PC-3 (cell line): ENCODE measurements around the gene RMDN3. TPM values are rescaled to one million over a fixed set of nuclear protein-coding genes. Genes with fewer than 3 reads are reported as not detected.

Source experiments
- ATAC-seq: fragments of 200-7000 bp; cut with Tn5 transposase; 2 replicates; pipeline ENCODE4 v1.9.1; 2020; ENCODE audit warnings: mild to moderate bottlenecking, moderate library complexity
- BruUV-seq: library from RNA; stranded (reverse); fragments of 400-500 nt; replicated peaks from 2 replicates; lab custom pipeline; 2021; lab: Mats Ljungman, UMichigan
- CTCF ChIA-PET: fragments of 300-600 bp; sonication (Branson Sonifier 250); formaldehyde crosslinking; loops from one replicate; lab custom pipeline; 2022; ENCODE audit warnings: antibody characterized with exemption; lab: Charles Lee
- POLR2A ChIA-PET: fragments of 300-600 bp; sonication (Branson Sonifier 250); formaldehyde crosslinking; loops from one replicate; lab custom pipeline; 2022; ENCODE audit warnings: antibody characterized with exemption; ENCODE audit not compliant: unreplicated experiment; lab: Charles Lee
- DNase-seq: peaks from one replicate; pipeline ENCODE4 v3.0.0-alpha.2; 2015
- H2AFZ ChIP-seq: fragments of 300-600 bp; sonication (generic); 2 replicates; pipeline ENCODE4 v1.6.0; 2016; ENCODE audit warnings: antibody characterized with exemption, low read length
- H3F3A ChIP-seq: fragments of 300-600 bp; sonication (generic); one replicate; pipeline ENCODE4 v1.6.0; 2017; ENCODE audit warnings: antibody characterized with exemption, low read length, control low read depth, mild to moderate bottlenecking; ENCODE audit not compliant: unreplicated experiment
- H3K27ac ChIP-seq: fragments of 300-600 bp; sonication (generic); 2 replicates; pipeline ENCODE4 v1.5.1; 2016; ENCODE audit warnings: mild to moderate bottlenecking, low read length
- H3K27me3 ChIP-seq: fragments of 300-600 bp; sonication (generic); 2 replicates; pipeline ENCODE4 v1.6.1; 2016; ENCODE audit warnings: low read length, mixed read lengths
- H3K36me3 ChIP-seq: fragments of 300-600 bp; sonication (generic); 2 replicates; pipeline ENCODE4 v1.6.1; 2016; ENCODE audit warnings: low read depth, mixed run types, low read length, mixed read lengths
- H3K4me1 ChIP-seq: fragments of 300-600 bp; sonication (generic); 2 replicates; pipeline ENCODE4 v1.5.1; 2016; ENCODE audit warnings: low read length; ENCODE audit not compliant: insufficient read depth
- H3K4me2 ChIP-seq: fragments of 300-600 bp; sonication (generic); 2 replicates; pipeline ENCODE4 v1.6.0; 2016; ENCODE audit warnings: low read length
- H3K4me3 ChIP-seq: fragments of 300-600 bp; sonication (generic); 2 replicates; pipeline ENCODE4 v1.5.1; 2016; ENCODE audit warnings: mild to moderate bottlenecking, low read length, mixed read lengths
- H3K79me2 ChIP-seq: fragments of 300-600 bp; sonication (generic); 2 replicates; pipeline ENCODE4 v1.6.1; 2017; ENCODE audit warnings: low read length, mixed read lengths
- H3K9ac ChIP-seq: fragments of 300-600 bp; sonication (generic); 2 replicates; pipeline ENCODE4 v1.6.0; 2016; ENCODE audit warnings: mild to moderate bottlenecking, low read length
- H3K9me2 ChIP-seq: fragments of 300-600 bp; sonication (generic); replicated peaks from 2 replicates; pipeline ENCODE4 v1.6.1; 2016; ENCODE audit warnings: mixed run types, low read length, mixed read lengths
- H3K9me3 ChIP-seq: fragments of 300-600 bp; sonication (generic); 2 replicates; pipeline ENCODE4 v1.6.1; 2016; ENCODE audit warnings: low read length, mixed read lengths
- H4K20me1 ChIP-seq: fragments of 300-600 bp; sonication (generic); 2 replicates; pipeline ENCODE4 v1.6.1; 2016; ENCODE audit warnings: low read length, mixed read lengths
- CTCF ChIP-seq: fragments of 300-600 bp; sonication (generic); conservative IDR thresholded peaks from 2 replicates; pipeline ENCODE4 v1.5.1; 2017; ENCODE audit warnings: antibody characterized with exemption, low read depth, mild to moderate bottlenecking, low read length
- EZH2 ChIP-seq: fragments of 300-600 bp; sonication (generic); IDR thresholded peaks from one replicate; pipeline ENCODE4 v1.6.1; 2017; ENCODE audit warnings: antibody characterized with exemption, mild to moderate bottlenecking, low read length; ENCODE audit not compliant: unreplicated experiment
- EZH2phosphoT487 ChIP-seq: fragments of 300-600 bp; sonication (generic); IDR thresholded peaks from 2 replicates; pipeline ENCODE4 v1.6.1; 2018; ENCODE audit warnings: mild to moderate bottlenecking, antibody characterized with exemption, low read length, borderline replicate concordance
- intact Hi-C: fragments of 100-400 bp; cut with micrococcal nuclease; formaldehyde crosslinking; loops from 2 replicates; pipeline ENCODE4 v1.9.0; 2023
- total RNA-seq: library from RNA; depleted of rRNA; stranded (reverse); fragments of >200 nt; gene quantifications from 2 replicates; pipeline ENCODE4 v1.2.3, GENCODE V29; 2014

RMDN3 gene
- total RNA-seq, 1 experiment from 2014 or later = 21.4 TPM

GRCh38 chr15:40764629-40765103 is 9.6 kb upstream of the RMDN3 start:
- no peaks in the 10 kb centered on the region for H3K27me3 ChIP-seq
- ATAC-seq = no peak
- TF ChIP-seq EZH2 (no peak), CTCF (no peak), EZH2phosphoT487 (no peak)
- DNase-seq = no peak
- peak overlapping the region; percentile 45; the same call in 1 of the 2 replicates for H3K9ac ChIP-seq
- H2AFZ ChIP-seq = peak overlapping the region; percentile 91
- peak overlapping the region; percentile 88 for H3K4me2 ChIP-seq
- ChIA-PET CTCF (interaction anchor here (1.4 to 1.9 kb wide), 2 partner anchors 18 to 109 kb away, joined by 5 to 11 read pairs; no protein-coding TSS in a partner anchor), POLR2A (no interaction called here)
- H3K27ac ChIP-seq = peak overlapping the region; percentile 10; the same call in 1 of the 2 replicates
- TSS peak; percentile 9 for BruUV-seq
- no peaks in the 10 kb centered on the region for H3F3A ChIP-seq
- no peaks in the 10 kb centered on the region for H3K79me2 ChIP-seq
- peaks cover 45% of the 10 kb centered on the region for H3K4me1 ChIP-seq
- no peaks in the 10 kb centered on the region for H4K20me1 ChIP-seq
- H3K36me3 ChIP-seq = no peaks in the 10 kb centered on the region
- intact Hi-C loops = loop anchor here (1.0 kb wide), 1 partner anchor 9 kb away; the partner anchor contains the start of gene RMDN3
- no peaks in the 10 kb centered on the region for H3K9me2 ChIP-seq
- no peaks in the 10 kb centered on the region for H3K9me3 ChIP-seq
- peak overlapping the region; percentile 63 for H3K4me3 ChIP-seq

DNA sequence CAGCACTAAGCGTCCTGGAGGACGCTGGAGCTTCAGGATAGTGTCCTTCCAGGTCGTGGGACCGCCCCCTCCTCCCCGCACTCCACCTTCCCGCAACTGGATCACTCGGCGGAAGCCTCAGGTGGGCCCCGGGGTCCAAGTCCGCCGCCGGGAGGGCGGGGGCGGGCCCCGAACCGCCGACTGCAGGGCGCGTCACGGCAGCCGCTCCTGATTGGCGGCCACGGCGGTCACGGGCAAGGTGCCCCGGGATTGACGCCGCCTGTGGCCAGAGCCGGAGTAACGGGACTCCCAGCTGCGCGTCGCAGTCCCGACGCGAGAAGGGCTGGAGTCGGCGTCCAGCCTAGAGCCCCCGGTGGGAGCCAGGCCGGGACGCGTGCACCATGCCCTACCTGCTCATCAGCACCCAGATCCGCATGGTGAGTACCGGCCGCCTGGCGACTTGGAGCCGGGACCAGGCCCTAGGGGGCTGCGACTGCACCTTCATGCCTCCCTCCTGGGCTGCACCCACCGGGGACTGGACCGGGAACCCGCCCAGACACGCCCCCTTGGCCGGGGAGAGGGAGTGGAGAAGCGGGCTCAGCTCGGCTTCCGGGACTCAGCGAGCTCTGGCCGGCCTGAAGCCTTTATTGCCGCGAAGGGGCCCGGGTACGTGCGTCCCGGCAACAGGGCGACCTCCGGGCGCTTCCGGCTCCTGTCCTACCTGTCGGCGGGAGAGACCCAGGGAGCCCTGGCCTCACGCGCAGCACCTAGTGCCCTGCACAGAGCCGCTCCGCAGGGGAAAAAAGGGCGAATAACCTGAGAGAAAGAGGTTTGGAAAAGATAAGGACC is 9.0 kb upstream of the RMDN3 start, which contains the start of gene GCHFR:
GCHFR (plus strand) TSS at position 268 of the 828 bp plus-strand sequence; CDS start at position 381, 113 bp downstream.
- DNase-seq (peak; percentile 79), ATAC-seq (peak; percentile 76)
- Histone ChIP-seq H3K36me3 (no peaks in the 10 kb centered on the region), H2AFZ (peak within 1 kb of the TSS; percentile 91), H3K4me3 (peak within 1 kb of the TSS; percentile 63), H3K9ac (peak within 1 kb of the TSS; percentile 48), H3K27me3 (no peaks in the 10 kb centered on the region), H3F3A (no peaks in the 10 kb centered on the region), H3K9me2 (no peaks in the 10 kb centered on the region), H3K4me1 (peaks cover 39% of the 10 kb centered on the region), H3K4me2 (peak within 1 kb of the TSS; percentile 88), H3K79me2 (no peaks in the 10 kb centered on the region), H4K20me1 (no peaks in the 10 kb centered on the region), H3K27ac (peak within 1 kb of the TSS; percentile 26), H3K9me3 (no peaks in the 10 kb centered on the region)
- TSS peak; percentile 59 for BruUV-seq
- ChIA-PET CTCF (interaction anchor here (1.1 to 1.9 kb wide), 3 partner anchors 13 to 109 kb away, joined by 5 to 11 read pairs (median 6); no protein-coding TSS in a partner anchor), POLR2A (no interaction called here)
- intact Hi-C loops = loop anchor here (1.0 kb wide), 1 partner anchor 9 kb away; the partner anchor contains the start of gene RMDN3
- TF ChIP-seq EZH2phosphoT487 (no peak), CTCF (peak; percentile 45; the same call in 1 of the 2 replicates), EZH2 (no peak)
